ENCODE results near the gene PLCL1.
"Not testable (repeated sequence)": the region's sequence is repeated elsewhere in the genome, so short reads cannot be mapped to it uniquely, and the experiment has no call there.

PLCL1 gene

GRCh38 chr2:198136142-198136541 is 331.7 kb downstream of the PLCL1 start:
- no peak for DNase-seq

- DNase-seq: no peak
These were observed 333.3 kb downstream of the PLCL1 start for GRCh38 chr2:198137733-198138132.

GRCh38 chr2:198141726-198142125 is 337.3 kb downstream of the PLCL1 start:
- DNase-seq: no peak

GRCh38 chr2:198143156-198143555 is 338.8 kb downstream of the PLCL1 start:
- no peak for DNase-seq

- no peak for DNase-seq
These were observed 339.4 kb downstream of the PLCL1 start for GRCh38 chr2:198143793-198144192.

- no peak for DNase-seq
These were observed 340.3 kb downstream of the PLCL1 start for GRCh38 chr2:198144660-198145059.

GRCh38 chr2:198146346-198146940 is 342.1 kb downstream of the PLCL1 start:
- DNase-seq: no peak

- no peak for DNase-seq
These were observed 352.9 kb downstream of the PLCL1 start for GRCh38 chr2:198157314-198157713.

GRCh38 chr2:198161151-198161550 is 356.8 kb downstream of the PLCL1 start:
- no peak for DNase-seq

GRCh38 chr2:198162276-198162675 is 357.9 kb downstream of the PLCL1 start:
- no peak for DNase-seq

GRCh38 chr2:198164843-198165242 is 360.4 kb downstream of the PLCL1 start:
- no peak for DNase-seq

GRCh38 chr2:198165289-198165688 is 360.9 kb downstream of the PLCL1 start:
- no peak for DNase-seq

GRCh38 chr2:198167346-198167745 is 363.0 kb downstream of the PLCL1 start:
- DNase-seq: no peak

- DNase-seq: no peak
These were observed 364.3 kb downstream of the PLCL1 start for GRCh38 chr2:198168651-198169050.

- DNase-seq: no peak
These were observed 368.8 kb downstream of the PLCL1 start for GRCh38 chr2:198173242-198173641.

GRCh38 chr2:198173864-198174263 is 369.5 kb downstream of the PLCL1 start:
- DNase-seq: no peak

GRCh38 chr2:198175271-198175670 is 370.9 kb downstream of the PLCL1 start:
- no peak for DNase-seq

GRCh38 chr2:198177040-198177439 is 372.6 kb downstream of the PLCL1 start:
- DNase-seq: no peak

GRCh38 chr2:198178766-198179165 is 374.4 kb downstream of the PLCL1 start:
- DNase-seq: no peak

- no peak for DNase-seq
These were observed 381.9 kb downstream of the PLCL1 start for GRCh38 chr2:198186257-198186656.

GRCh38 chr2:198187841-198188240 is 383.4 kb downstream of the PLCL1 start:
- no peak for DNase-seq

GRCh38 chr2:198188982-198189381 is 384.6 kb downstream of the PLCL1 start:
- DNase-seq: no peak

GRCh38 chr2:198191651-198192050 is 387.3 kb downstream of the PLCL1 start:
- no peak for DNase-seq

- DNase-seq: not testable (repeated sequence)
These were observed 392.2 kb downstream of the PLCL1 start for GRCh38 chr2:198196556-198196955.
